Measurements from ENCODE around the gene BRINP2.

DNA sequence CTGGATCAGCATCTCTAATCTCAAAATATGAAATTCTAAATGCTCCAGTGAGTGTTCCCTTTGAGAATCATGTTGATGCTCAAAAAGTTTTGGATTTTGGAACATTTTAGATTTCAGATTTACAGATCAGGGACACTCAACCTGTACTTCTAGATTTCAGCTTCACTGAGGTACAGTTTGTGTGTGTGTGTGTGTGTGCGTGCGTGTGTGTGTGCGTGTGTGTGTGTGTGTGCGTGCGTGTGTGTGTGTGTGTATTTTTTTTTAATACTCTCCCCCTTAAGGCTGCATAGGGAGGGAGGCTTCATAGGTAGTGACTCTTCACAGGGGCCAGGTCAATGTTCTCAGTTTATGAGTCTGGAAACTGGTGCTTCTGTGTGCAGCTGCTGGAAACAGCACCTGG, 77.5 kb downstream of the BRINP2 start:
- TF ChIP-seq CTCF (IDR thresholded peaks at IDR 0.05) (no peak), EP300 (IDR thresholded peaks at IDR 0.05) (no peak), POLR2AphosphoS5 (IDR thresholded peaks at IDR 0.05) (no peak)

All from stomach (tissue), 4 donors.